ENCODE data around the gene EVA1C. TPM values are rescaled to one million over a fixed set of nuclear protein-coding genes. Genes with fewer than 3 reads are reported as not detected.
"Not testable (repeated sequence)": the region's sequence is repeated elsewhere in the genome, so short reads cannot be mapped to it uniquely, and the experiment has no call there.

EVA1C gene
- total RNA-seq, 2 experiments from 2014 or later, result 9.3 to 9.6 TPM

GRCh38 chr21:32427958-32428623 is 15.6 kb downstream of the EVA1C start:
- peaks cover 3% of the 10 kb centered on the region for H3K9me3 Mint-ChIP-seq
- no peak overlapping the region for H3K27ac Mint-ChIP-seq
- peaks cover 10% of the 10 kb centered on the region for H3K36me3 Mint-ChIP-seq
- no peaks in the 10 kb centered on the region for H3K4me1 Mint-ChIP-seq (ENCODE audit: low read depth)
- ChIA-PET POLR2A (no interaction called here), CTCF (no interaction called here)
- H3K4me3 Mint-ChIP-seq, result no peak overlapping the region
- intact Hi-C loops (cut with micrococcal nuclease), result no loop called here
- H3K27me3 Mint-ChIP-seq, result no peaks in the 10 kb centered on the region
- DNase-seq, result no peak

DNA sequence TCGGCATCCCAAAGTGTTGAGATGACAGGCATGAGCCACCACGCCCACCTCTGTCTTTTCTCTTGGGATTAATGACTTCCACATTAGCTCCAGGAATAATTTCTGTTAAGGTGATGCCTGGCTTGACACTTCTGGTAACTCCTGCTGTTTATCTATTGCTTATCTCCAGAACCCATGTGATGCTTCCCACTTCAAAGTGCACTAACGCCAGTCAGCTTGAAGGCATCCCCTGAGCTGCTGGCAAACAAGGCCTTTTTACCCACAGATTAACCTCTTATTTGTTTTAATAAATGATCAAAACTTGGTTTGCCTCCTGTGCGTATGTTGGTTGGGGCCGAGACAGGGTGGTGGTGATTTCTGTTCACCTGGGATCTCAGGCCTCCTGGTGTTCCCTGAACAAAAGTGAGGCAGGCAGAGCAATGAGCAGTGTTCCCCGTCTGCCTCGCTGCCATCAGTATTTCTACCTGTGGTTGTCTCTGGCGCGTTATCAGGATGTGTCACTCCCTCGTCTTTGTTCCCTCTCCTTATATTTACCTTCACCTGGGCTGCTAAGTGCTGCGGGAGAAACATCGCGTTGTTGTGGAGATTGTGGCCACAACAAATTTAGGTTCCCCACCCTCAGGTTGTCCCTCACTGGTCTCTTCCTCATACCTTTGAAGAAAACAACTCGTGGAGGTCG is 20.6 kb downstream of the EVA1C start:
- intact Hi-C loops (cut with micrococcal nuclease); H3K27me3 Mint-ChIP-seq; DNase-seq; H3K4me3 Mint-ChIP-seq; CTCF ChIA-PET; H3K4me1 Mint-ChIP-seq (ENCODE audit: low read depth); H3K36me3 Mint-ChIP-seq; H3K9me3 Mint-ChIP-seq; POLR2A ChIA-PET; H3K27ac Mint-ChIP-seq: not testable (repeated sequence)

GRCh38 chr21:32437729-32438128 is 25.2 kb downstream of the EVA1C start:
- DNase-seq, result no peak
- H3K27ac Mint-ChIP-seq, result no peak overlapping the region
- no peaks in the 10 kb centered on the region for H3K27me3 Mint-ChIP-seq
- POLR2A ChIA-PET, result no interaction called here
- CTCF ChIA-PET, result no interaction called here
- intact Hi-C loops (cut with micrococcal nuclease), result no loop called here
- H3K36me3 Mint-ChIP-seq, result peaks cover 3% of the 10 kb centered on the region
- H3K4me1 Mint-ChIP-seq (ENCODE audit: low read depth), result peaks cover 6% of the 10 kb centered on the region
- no peak overlapping the region for H3K4me3 Mint-ChIP-seq
- H3K9me3 Mint-ChIP-seq, result peaks cover 3% of the 10 kb centered on the region

DNA sequence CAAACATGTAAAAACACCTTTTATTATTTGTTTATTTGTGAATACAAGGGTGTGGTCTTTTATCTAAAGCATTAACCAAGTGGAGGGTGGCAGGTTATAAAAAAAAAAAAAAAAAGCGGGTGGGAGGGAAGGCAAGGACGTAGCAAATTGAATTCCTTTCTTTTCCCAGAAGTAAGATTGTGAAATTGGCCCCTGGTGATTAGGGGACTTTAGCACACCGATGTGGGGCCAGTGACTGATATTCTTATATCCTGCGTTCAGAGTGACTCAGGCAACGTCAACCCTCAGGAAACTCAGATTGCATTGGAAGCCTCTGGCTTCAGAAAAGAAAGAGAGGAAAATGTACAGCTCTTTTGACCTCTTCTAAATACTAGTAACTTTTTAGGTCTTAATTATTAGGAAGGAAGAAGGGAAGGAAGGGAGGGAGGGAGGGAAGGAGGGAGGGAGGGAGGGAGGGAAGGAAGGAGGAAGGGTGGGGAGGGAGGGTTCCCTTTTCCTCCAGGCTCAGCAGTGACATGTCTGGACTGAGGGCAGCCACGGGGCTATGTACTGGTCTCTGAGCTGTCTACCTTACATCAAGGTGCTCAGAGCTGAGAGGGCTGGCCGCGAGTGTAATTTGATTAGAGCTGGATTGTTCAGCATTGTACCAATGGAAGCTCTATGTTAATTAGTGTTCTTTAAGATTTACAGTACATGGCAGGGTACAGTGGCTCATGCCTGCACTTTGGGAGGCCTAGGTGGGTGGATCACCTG is 30.2 kb downstream of the EVA1C start:
- no peak for DNase-seq
- Mint-ChIP-seq H3K4me3 (no peak overlapping the region), H3K27me3 (no peaks in the 10 kb centered on the region), H3K4me1 (ENCODE audit: low read depth) (no peaks in the 10 kb centered on the region), H3K9me3 (peaks cover 15% of the 10 kb centered on the region), H3K36me3 (peaks cover 15% of the 10 kb centered on the region), H3K27ac (no peak overlapping the region)
- ChIA-PET POLR2A (no interaction called here), CTCF (no interaction called here)
- intact Hi-C loops (cut with micrococcal nuclease), result no loop called here

DNA sequence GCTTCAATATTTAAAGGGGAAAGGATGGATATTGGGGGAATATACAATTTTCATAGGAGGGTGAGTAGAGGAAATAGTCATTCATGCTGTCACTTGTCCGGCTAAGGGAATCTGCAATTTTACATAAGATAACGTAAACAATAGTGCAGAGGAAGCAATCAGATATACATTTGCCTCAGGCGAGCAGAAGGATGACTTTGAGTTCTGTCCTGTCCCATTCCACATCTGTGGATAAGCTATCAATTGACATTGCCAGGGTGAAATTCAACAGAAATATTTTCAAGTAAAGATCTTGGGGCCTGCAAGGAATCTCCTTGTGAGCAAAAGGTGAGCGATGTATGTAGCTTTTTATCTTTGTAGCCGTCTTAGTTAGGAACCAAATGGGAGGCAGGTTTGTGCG is 32.6 kb downstream of the EVA1C start:
- no peaks in the 10 kb centered on the region for H3K4me1 Mint-ChIP-seq (ENCODE audit: low read depth)
- peaks cover 15% of the 10 kb centered on the region for H3K36me3 Mint-ChIP-seq
- intact Hi-C loops (cut with micrococcal nuclease), result no loop called here
- no peak for DNase-seq
- H3K4me3 Mint-ChIP-seq, result no peak overlapping the region
- CTCF ChIA-PET, result no interaction called here
- H3K27me3 Mint-ChIP-seq, result no peaks in the 10 kb centered on the region
- POLR2A ChIA-PET, result no interaction called here
- no peak overlapping the region for H3K27ac Mint-ChIP-seq
- H3K9me3 Mint-ChIP-seq, result peaks cover 15% of the 10 kb centered on the region

GRCh38 chr21:32446440-32446839 is 33.9 kb downstream of the EVA1C start:
- H3K4me3 Mint-ChIP-seq; H3K27me3 Mint-ChIP-seq; H3K4me1 Mint-ChIP-seq (ENCODE audit: low read depth); DNase-seq; H3K27ac Mint-ChIP-seq; POLR2A ChIA-PET; intact Hi-C loops (cut with micrococcal nuclease); CTCF ChIA-PET: not testable (repeated sequence)
- peaks cover 15% of the 10 kb centered on the region for H3K9me3 Mint-ChIP-seq
- peaks cover 15% of the 10 kb centered on the region for H3K36me3 Mint-ChIP-seq

DNA sequence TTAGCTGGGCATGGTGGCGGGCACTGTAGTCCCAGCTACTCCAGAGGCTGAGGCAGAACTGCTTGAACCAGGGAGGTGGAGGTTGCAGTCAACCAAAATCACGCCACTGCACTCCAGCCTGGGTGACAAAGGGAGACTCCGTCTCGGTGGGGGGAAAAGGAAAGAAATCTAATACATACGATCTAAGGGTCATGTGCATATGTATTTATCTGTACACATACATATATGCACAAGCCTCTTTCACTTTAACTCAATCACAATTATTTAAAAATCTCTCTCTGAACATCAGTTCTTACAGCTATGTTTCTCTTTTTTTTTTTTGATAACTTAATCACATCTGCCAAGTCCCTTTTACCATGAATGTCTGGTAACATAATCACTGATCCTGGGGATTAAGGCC is 34.7 kb downstream of the EVA1C start:
- intact Hi-C loops (cut with micrococcal nuclease), result no loop called here
- H3K27ac Mint-ChIP-seq, result no peak overlapping the region
- H3K4me1 Mint-ChIP-seq (ENCODE audit: low read depth), result no peaks in the 10 kb centered on the region
- no peak overlapping the region for H3K4me3 Mint-ChIP-seq
- H3K36me3 Mint-ChIP-seq, result peaks cover 15% of the 10 kb centered on the region
- POLR2A ChIA-PET, result no interaction called here
- DNase-seq, result no peak
- CTCF ChIA-PET, result interaction anchor here (0.6 kb wide), 1 partner anchor 274 kb away, joined by 3 read pairs; no protein-coding TSS in a partner anchor
- H3K9me3 Mint-ChIP-seq, result peaks cover 15% of the 10 kb centered on the region
- H3K27me3 Mint-ChIP-seq, result no peaks in the 10 kb centered on the region

GRCh38 chr21:32448803-32449594 is 36.5 kb downstream of the EVA1C start:
- no peak overlapping the region for H3K27ac Mint-ChIP-seq
- no peaks in the 10 kb centered on the region for H3K27me3 Mint-ChIP-seq
- H3K9me3 Mint-ChIP-seq, result peaks cover 3% of the 10 kb centered on the region
- intact Hi-C loops (cut with micrococcal nuclease), result no loop called here
- H3K36me3 Mint-ChIP-seq, result peaks cover 3% of the 10 kb centered on the region
- POLR2A ChIA-PET, result no interaction called here
- no peaks in the 10 kb centered on the region for H3K4me1 Mint-ChIP-seq (ENCODE audit: low read depth)
- CTCF ChIA-PET, result no interaction called here
- H3K4me3 Mint-ChIP-seq, result no peak overlapping the region
- DNase-seq, result no peak

GRCh38 chr21:32450881-32451701 is 38.6 kb downstream of the EVA1C start:
- CTCF ChIA-PET; H3K9me3 Mint-ChIP-seq; POLR2A ChIA-PET; H3K4me3 Mint-ChIP-seq; H3K27ac Mint-ChIP-seq; intact Hi-C loops (cut with micrococcal nuclease); H3K36me3 Mint-ChIP-seq; H3K27me3 Mint-ChIP-seq; H3K4me1 Mint-ChIP-seq (ENCODE audit: low read depth); DNase-seq: not testable (repeated sequence)

GRCh38 chr21:32452191-32452590 is 39.7 kb downstream of the EVA1C start:
- H3K36me3 Mint-ChIP-seq; H3K9me3 Mint-ChIP-seq; CTCF ChIA-PET; H3K27ac Mint-ChIP-seq; H3K4me1 Mint-ChIP-seq (ENCODE audit: low read depth); intact Hi-C loops (cut with micrococcal nuclease); H3K27me3 Mint-ChIP-seq; POLR2A ChIA-PET; H3K4me3 Mint-ChIP-seq; DNase-seq: not testable (repeated sequence)

DNA sequence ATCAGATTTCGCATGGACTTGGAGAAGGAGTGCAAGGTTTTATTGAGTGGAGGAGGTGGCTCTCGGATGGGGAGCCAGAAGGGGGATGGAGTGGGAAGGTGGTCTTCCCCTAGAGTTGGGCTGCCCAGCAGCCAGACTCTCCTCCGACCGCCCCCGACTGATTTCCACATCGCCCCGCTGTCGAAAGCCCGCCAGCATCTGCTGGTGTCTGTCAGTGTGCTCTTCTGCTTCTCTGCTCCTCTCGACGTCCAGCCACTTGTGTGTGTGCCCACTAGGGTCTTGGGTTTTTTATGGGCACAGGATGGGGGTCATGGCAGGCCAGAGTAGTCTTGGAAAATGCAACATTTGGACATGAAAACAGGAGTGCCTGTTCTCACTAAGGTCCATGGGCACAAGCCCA is 40.1 kb downstream of the EVA1C start:
- no peak for DNase-seq
- Mint-ChIP-seq H3K9me3 (no peaks in the 10 kb centered on the region), H3K27ac (no peak overlapping the region), H3K27me3 (no peaks in the 10 kb centered on the region), H3K36me3 (peaks cover under 1% of the 10 kb centered on the region), H3K4me1 (ENCODE audit: low read depth) (no peaks in the 10 kb centered on the region), H3K4me3 (no peak overlapping the region)
- CTCF ChIA-PET, result no interaction called here
- POLR2A ChIA-PET, result no interaction called here
- intact Hi-C loops (cut with micrococcal nuclease), result no loop called here

DNA sequence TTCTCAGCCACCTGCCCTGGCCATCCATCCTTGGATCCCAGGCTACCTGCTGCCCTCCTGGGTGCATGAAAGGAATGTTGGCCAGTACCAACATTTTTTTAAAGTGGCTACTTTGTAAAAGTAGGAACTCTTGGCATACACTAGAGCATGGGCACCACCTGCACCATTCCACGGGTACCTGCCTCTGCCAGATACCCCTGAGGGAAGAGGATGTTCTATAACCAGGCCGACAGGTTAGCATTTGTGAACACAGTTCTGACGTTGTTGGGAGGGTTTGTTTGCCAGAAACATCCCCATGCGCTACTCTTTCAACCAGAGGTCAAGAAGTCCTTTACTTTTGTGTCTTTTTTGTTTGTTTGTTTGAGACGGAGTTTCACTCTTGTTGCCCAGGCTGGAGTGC is 43.0 kb downstream of the EVA1C start:
- peaks cover 13% of the 10 kb centered on the region for H3K36me3 Mint-ChIP-seq
- H3K9me3 Mint-ChIP-seq, result no peaks in the 10 kb centered on the region
- H3K27me3 Mint-ChIP-seq, result no peaks in the 10 kb centered on the region
- H3K27ac Mint-ChIP-seq, result no peak overlapping the region
- intact Hi-C loops (cut with micrococcal nuclease), result no loop called here
- no peaks in the 10 kb centered on the region for H3K4me1 Mint-ChIP-seq (ENCODE audit: low read depth)
- CTCF ChIA-PET, result interaction anchor here (1.6 kb wide), 1 partner anchor 52 kb away, joined by 4 read pairs; no protein-coding TSS in a partner anchor
- POLR2A ChIA-PET, result no interaction called here
- no peak for DNase-seq
- no peak overlapping the region for H3K4me3 Mint-ChIP-seq

Measured in activated CD4-positive, alpha-beta memory T cell treated with anti-CD3 and anti-CD28 coated beads for 36 hours (primary cell).